GM12801 (cell line): ENCODE measurements around the gene PTPRU.

Experiments used
- TF ChIP-seq, protein P1 (sequence below): IDR thresholded peaks from one replicate; pipeline ENCODE4 v1.5.1; 2011; ENCODE audit warnings: control low read depth; ENCODE audit not compliant: insufficient read length; ENCODE audit errors: extremely low read depth

The PTPRU gene

DNA sequence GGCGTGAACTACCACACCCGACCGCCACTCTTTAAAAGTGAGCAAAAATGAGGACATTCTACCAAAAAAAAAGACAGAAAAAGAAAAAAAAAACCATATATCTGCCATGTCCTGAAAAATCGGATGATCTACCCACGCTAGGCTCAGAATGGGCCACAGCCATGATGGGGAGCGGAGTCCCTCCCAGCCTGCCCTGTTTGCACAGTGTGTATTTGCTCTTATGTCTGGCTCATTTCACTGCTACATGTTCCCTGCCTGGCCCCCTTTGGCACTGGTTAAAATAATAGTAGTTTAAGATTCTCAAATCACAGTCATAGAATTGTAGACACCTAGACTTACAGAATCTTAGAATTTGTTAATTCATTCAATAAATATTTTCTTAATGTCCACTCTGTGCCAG lies 121.9 kb downstream of the PTPRU start:
- TF ChIP-seq, protein P1, sequence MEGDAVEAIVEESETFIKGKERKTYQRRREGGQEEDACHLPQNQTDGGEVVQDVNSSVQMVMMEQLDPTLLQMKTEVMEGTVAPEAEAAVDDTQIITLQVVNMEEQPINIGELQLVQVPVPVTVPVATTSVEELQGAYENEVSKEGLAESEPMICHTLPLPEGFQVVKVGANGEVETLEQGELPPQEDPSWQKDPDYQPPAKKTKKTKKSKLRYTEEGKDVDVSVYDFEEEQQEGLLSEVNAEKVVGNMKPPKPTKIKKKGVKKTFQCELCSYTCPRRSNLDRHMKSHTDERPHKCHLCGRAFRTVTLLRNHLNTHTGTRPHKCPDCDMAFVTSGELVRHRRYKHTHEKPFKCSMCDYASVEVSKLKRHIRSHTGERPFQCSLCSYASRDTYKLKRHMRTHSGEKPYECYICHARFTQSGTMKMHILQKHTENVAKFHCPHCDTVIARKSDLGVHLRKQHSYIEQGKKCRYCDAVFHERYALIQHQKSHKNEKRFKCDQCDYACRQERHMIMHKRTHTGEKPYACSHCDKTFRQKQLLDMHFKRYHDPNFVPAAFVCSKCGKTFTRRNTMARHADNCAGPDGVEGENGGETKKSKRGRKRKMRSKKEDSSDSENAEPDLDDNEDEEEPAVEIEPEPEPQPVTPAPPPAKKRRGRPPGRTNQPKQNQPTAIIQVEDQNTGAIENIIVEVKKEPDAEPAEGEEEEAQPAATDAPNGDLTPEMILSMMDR = no peak

GRCh38 chr1:29360768-29361167 lies 124.4 kb downstream of the PTPRU start:
- TF ChIP-seq, protein P1 = no peak

DNA sequence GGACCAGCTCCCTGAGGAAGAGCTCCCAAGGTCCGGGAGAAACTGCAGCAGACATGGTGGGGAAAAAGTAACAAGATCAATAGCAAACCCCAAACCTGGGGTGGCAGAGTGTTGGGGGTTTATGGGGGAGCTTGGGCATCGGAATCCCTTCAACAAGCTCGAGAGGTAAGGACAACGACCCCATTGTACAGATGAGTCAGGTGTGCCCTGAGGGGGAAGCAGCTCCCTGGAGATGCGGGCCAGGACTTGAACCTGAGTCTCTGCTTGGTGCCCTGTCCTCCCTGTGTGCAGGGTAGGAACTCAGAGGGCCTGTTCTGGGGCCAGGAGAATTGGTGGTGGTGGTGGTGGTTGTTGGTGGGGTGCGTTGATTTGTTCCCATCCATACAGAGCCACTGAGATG lies 125.4 kb downstream of the PTPRU start:
- TF ChIP-seq, protein P1 = no peak

GRCh38 chr1:29362116-29362515 lies 125.8 kb downstream of the PTPRU start:
- TF ChIP-seq, protein P1 = no peak

- TF ChIP-seq, protein P1 = no peak
Observed at GRCh38 chr1:29362764-29363163, 126.4 kb downstream of the PTPRU start.

GRCh38 chr1:29363536-29363935 lies 127.2 kb downstream of the PTPRU start:
- TF ChIP-seq, protein P1 = no peak

DNA sequence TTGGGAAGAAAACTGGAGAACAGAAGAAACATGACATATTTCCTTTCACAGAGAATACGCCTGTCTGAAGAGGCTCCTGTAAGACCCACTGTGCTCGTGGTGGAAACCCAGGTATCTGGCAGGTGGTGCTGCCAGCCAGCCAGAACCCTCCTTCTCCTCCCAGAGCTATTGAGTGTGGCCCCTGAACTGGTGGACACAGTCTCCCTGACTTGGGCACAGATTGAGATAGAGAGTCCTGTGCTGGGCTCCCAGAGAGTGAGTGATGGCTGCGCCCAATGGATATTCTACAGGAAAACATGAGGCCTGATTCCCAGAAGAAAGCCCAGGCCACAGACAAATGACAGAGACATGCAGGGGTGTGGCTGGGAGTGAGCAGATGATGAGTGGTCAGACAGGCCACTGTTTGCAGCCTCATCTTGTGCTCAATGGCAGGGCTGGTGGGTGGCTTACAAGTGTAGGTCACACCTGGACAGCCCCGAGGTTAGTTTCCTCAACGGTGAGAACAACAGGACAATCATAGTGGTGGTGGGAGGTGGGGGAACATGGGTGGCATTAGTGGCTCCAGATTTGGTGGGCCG lies 127.9 kb downstream of the PTPRU start:
- TF ChIP-seq, protein P1 = no peak
